ENCODE measurements around the gene PDZD2.

DNA sequence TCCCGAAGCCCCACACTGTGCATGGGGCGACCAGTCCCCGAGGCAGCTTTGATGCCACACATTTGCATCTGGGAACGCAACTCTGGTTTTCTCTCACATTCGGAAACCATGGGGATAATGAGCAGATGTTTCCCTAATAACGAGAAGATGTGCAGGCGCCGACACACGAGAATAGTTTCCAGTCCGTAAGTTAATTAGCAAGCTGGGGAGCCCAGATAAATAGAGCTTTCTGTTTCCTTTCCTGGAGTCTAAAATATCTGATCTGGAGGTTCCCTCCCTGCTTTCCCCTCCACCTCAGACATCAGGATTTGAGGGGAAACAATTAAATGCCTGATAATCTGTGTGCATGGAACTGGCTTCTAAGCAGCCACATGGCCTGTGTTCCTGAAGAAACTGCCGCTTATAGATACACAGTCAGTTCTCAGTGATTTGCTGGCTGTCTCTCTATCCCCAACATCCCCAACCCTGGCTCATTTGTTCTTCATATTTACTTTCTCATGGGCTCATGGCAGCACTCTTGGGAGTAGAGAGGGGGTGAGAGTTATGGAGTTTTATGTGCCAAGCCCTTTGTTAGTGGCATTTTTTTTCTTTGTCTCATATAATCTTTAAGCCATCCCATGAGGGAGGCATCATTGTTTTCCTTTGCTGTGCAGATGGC is 62.8 kb downstream of the PDZD2 start:
- TF ChIP-seq, protein P1, sequence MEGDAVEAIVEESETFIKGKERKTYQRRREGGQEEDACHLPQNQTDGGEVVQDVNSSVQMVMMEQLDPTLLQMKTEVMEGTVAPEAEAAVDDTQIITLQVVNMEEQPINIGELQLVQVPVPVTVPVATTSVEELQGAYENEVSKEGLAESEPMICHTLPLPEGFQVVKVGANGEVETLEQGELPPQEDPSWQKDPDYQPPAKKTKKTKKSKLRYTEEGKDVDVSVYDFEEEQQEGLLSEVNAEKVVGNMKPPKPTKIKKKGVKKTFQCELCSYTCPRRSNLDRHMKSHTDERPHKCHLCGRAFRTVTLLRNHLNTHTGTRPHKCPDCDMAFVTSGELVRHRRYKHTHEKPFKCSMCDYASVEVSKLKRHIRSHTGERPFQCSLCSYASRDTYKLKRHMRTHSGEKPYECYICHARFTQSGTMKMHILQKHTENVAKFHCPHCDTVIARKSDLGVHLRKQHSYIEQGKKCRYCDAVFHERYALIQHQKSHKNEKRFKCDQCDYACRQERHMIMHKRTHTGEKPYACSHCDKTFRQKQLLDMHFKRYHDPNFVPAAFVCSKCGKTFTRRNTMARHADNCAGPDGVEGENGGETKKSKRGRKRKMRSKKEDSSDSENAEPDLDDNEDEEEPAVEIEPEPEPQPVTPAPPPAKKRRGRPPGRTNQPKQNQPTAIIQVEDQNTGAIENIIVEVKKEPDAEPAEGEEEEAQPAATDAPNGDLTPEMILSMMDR (IDR thresholded peaks at IDR 0.05; ENCODE audit: insufficient read depth, low read length), result no peak
- TF ChIP-seq POLR2AphosphoS5 (IDR thresholded peaks at IDR 0.05; ENCODE audit: low read depth), result no peak

Measured in HL-60 (cell line).